DND-41 (cell line): ENCODE measurements around the gene KCNG4.

Source experiments
- ATAC-seq: fragments of 200-7000 bp; cut with Tn5 transposase; 3 replicates; pipeline ENCODE4 v1.9.1; 2021; ENCODE audit warnings: low read depth; ENCODE audit not compliant: insufficient read depth
- DNase-seq: peaks from one replicate; pipeline ENCODE4 v3.0.0-alpha.2; 2020
- H2AFZ ChIP-seq: 2 replicates; pipeline ENCODE4 v1.6.0; 2012; ENCODE audit warnings: low read depth, low read length
- H3K27ac ChIP-seq: 2 replicates; pipeline ENCODE4 v1.5.1; 2012; ENCODE audit warnings: low read length, inconsistent platforms
- H3K27me3 ChIP-seq: fragments of 200-600 bp; sonication (generic); 2 replicates; pipeline ENCODE4 v1.6.0; 2012; ENCODE audit warnings: low read length, mild to moderate bottlenecking, inconsistent platforms; ENCODE audit not compliant: insufficient read depth, poor library complexity
- H3K36me3 ChIP-seq: 2 replicates; pipeline ENCODE4 v1.5.1; 2012; ENCODE audit warnings: low read length, inconsistent platforms; ENCODE audit not compliant: insufficient read depth
- H3K4me1 ChIP-seq: 2 replicates; pipeline ENCODE4 v1.5.1; 2012; ENCODE audit warnings: mild to moderate bottlenecking, low read length; ENCODE audit not compliant: insufficient read depth
- H3K4me2 ChIP-seq: 2 replicates; pipeline ENCODE4 v1.6.0; 2012; ENCODE audit warnings: mild to moderate bottlenecking, moderate library complexity, low read length, inconsistent platforms; ENCODE audit not compliant: insufficient read depth
- H3K4me3 ChIP-seq, 2 experiments: fragments of 200-600 bp in 1 of 2; shearing (Covaris generic) in 1 of 2; 2 replicates each; pipeline ENCODE4 v1.5.1; 2012 to 2016; ENCODE audit warnings: inconsistent platforms in 2 of 2, low read length in 2 of 2, mild to moderate bottlenecking in 2 of 2, low read depth in 1 of 2, moderate library complexity in 1 of 2
- H3K79me2 ChIP-seq: 2 replicates; pipeline ENCODE4 v1.6.0; 2012; ENCODE audit warnings: low read length, inconsistent platforms; ENCODE audit not compliant: insufficient read depth
- H3K9ac ChIP-seq: 2 replicates; pipeline ENCODE4 v1.6.0; 2012; ENCODE audit warnings: low read depth, mild to moderate bottlenecking, inconsistent platforms, low read length, moderate library complexity
- H3K9me3 ChIP-seq: 2 replicates; pipeline ENCODE4 v1.5.1; 2012; ENCODE audit warnings: low read length, moderate library complexity, mild to moderate bottlenecking, inconsistent platforms; ENCODE audit not compliant: insufficient read depth, severe bottlenecking
- H4K20me1 ChIP-seq: 2 replicates; pipeline ENCODE4 v1.6.0; 2012; ENCODE audit warnings: low read length; ENCODE audit not compliant: insufficient read depth
- CTCF ChIP-seq: IDR thresholded peaks from 2 replicates; pipeline ENCODE4 v1.5.1; 2012; ENCODE audit warnings: borderline replicate concordance, low read length, moderate library complexity, mild to moderate bottlenecking; ENCODE audit not compliant: poor library complexity, severe bottlenecking; ENCODE audit errors: extremely low read depth
- EZH2 ChIP-seq: IDR thresholded peaks from 3 replicates; pipeline ENCODE4 v1.6.1; 2012; ENCODE audit warnings: borderline replicate concordance, low read depth, mild to moderate bottlenecking, moderate library complexity, low read length, inconsistent platforms; ENCODE audit not compliant: severe bottlenecking

Gene KCNG4

DNA sequence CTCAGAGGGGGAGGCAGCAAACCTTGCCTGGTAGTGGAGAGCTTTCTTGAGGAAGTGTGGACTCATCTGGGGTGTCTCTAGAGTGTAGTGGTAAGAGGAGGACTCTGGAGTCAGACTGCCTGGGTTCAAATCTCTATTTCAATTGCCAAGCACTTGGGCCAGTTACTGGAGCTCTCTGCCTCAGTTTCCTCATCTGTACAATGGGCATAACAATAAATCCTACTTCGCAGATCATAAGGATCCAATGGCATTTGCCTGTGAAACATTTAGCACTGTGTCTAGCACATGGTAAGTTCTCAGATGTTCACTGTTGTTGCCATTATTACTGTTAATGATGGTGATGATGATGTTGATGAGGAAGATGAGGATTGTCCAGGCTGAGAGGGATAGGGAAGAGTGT, 31.2 kb upstream of the KCNG4 start:
- ATAC-seq (no peak), DNase-seq (no peak)
- peaks cover 5% of the 10 kb centered on the region for H3K27me3 ChIP-seq
- no peak overlapping the region for H3K27ac ChIP-seq
- TF ChIP-seq EZH2 (no peak), CTCF (no peak)
- 0 out of 2 replicates have a peak, but pooled peaks cover 2% of the 10 kb centered on the region for H4K20me1 ChIP-seq
- H3K4me2 ChIP-seq = no peak overlapping the region
- H3K9me3 ChIP-seq = no peaks in the 10 kb centered on the region
- H3K4me3 ChIP-seq = no peak overlapping the region
- no peak overlapping the region for H2AFZ ChIP-seq
- no peaks in the 10 kb centered on the region for H3K4me1 ChIP-seq
- H3K79me2 ChIP-seq = no peaks in the 10 kb centered on the region
- no peak overlapping the region for H3K9ac ChIP-seq
- no peaks in the 10 kb centered on the region for H3K36me3 ChIP-seq

- H3K79me2 ChIP-seq = no peaks in the 10 kb centered on the region
- DNase-seq (no peak), ATAC-seq (no peak)
- H3K9me3 ChIP-seq = no peaks in the 10 kb centered on the region
- H3K36me3 ChIP-seq = no peaks in the 10 kb centered on the region
- no peak overlapping the region for H3K4me3 ChIP-seq
- H3K9ac ChIP-seq = no peak overlapping the region
- 0 out of 2 replicates have a peak, but pooled peaks cover 2% of the 10 kb centered on the region for H4K20me1 ChIP-seq
- H3K27ac ChIP-seq = no peak overlapping the region
- peaks cover 5% of the 10 kb centered on the region for H3K27me3 ChIP-seq
- H3K4me2 ChIP-seq = no peak overlapping the region
- H3K4me1 ChIP-seq = no peaks in the 10 kb centered on the region
- TF ChIP-seq EZH2 (no peak), CTCF (no peak)
- H2AFZ ChIP-seq = no peak overlapping the region
These were observed 30.7 kb upstream of the KCNG4 start for GRCh38 chr16:84270531-84270930.

DNA sequence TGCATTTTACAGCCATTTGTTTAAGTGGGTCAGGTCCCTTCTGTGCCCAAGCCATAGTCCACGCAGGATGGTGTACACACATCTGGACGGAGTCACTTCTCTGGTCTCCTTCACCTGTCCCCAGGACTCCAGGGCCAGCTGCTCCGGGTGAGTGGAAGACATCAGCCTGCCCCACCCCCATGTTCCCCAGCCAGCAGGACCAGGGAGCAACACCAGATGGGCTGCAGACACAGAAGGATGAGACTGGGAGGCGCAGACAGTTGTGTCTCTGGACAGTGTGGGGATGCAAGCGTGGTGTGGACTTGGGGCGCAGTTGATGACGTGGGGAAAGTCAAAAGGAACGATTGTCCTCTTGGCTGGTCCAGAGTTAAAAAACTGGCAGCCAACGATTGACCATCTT, 30.3 kb upstream of the KCNG4 start:
- DNase-seq (no peak), ATAC-seq (no peak)
- Histone ChIP-seq H2AFZ (no peak overlapping the region), H4K20me1 (0 out of 2 replicates have a peak, but pooled peaks cover 2% of the 10 kb centered on the region), H3K27ac (no peak overlapping the region), H3K79me2 (no peaks in the 10 kb centered on the region), H3K36me3 (no peaks in the 10 kb centered on the region), H3K9me3 (no peaks in the 10 kb centered on the region), H3K9ac (no peak overlapping the region), H3K4me3 (no peak overlapping the region), H3K4me2 (no peak overlapping the region), H3K27me3 (peaks cover 5% of the 10 kb centered on the region), H3K4me1 (no peaks in the 10 kb centered on the region)
- TF ChIP-seq EZH2 (no peak), CTCF (no peak)
